ENCODE results near the gene PPCDC.

Gene PPCDC

DNA sequence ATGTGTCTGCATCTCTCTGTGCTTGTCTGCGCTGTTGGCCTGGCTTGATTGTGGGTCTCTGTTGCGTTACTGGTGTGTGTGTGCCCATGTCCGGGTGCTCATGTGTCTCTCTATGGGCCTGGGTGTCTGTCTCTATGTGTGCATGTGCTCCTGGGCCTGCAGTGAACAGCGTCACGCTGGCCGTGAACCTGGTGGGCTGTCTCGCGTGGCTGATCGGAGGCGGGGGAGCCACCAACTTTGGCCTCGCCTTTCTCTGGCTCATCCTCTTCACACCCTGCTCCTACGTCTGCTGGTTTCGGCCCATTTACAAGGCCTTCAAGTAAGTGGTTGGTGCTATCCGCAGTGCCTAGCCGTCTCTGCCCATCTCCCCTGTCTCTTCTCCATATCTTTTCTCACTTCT is 7.0 kb upstream of the PPCDC start:
- DNase-seq, result no peak

DNA sequence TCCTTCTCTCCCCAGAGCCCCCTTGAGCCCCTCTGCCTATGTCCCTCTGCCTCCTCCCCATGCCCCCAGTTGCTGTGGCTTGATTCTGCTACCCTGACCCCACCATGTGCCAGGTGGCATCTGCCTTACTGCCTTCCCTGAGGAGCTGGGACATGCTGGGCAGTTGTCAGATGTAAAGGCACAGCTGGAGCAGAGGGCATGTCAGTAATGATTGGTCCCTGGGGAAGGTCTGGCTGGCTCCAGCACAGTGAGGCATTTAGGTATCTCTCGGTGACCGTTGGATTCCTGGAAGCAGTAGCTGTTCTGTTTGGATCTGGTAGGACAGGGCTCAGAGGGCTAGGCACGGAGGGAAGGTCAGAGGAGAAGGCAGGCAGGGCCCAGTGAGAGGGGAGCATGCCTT is 3.5 kb upstream of the PPCDC start:
- no peak for DNase-seq

DNA sequence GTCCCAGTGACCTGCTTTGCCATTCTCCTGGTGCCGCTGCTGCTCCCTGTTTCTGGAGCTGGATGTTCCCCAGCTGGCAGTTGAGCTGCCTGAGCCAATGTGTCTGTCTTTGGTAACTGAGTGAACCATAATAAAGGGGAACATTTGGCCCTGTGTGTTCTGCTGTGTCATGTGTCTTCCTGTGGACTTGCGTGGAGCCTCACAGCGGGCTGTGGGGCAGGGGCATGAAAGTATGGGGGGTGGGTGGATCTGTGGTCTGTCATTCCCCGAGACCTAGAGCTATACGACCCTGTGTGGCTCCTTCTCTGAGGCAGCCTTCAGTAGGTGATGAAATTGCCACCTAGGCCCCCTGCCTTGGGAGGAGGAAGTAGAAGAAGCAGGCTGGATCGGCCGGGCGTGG is 2.0 kb upstream of the PPCDC start:
- DNase-seq, result no peak

DNA sequence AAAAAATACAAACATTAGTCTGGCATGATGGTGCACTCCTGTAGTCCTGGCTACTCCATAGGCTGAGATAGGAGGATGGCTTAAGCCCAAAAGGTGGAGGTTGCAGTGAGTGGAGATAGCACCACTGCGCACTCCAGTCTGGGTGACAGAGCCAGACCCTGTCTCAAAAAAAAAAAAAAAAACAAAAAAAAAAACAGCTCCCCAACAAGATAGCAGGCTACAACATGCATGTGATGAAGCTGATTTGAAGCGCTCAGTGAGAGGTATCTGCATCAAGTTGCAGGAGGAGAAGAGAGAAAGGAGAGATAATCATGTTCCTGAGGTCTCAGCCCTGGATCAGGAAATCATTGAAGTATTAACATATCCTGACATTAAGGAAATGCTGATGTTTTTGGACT is 608 bp upstream of the PPCDC start:
- DNase-seq, result no peak

- no peak for DNase-seq
Measured at GRCh38 chr15:75023872-75024636, 664 bp downstream of the PPCDC start.

- DNase-seq, result no peak
Measured at GRCh38 chr15:75025107-75025506, 1.7 kb downstream of the PPCDC start.

DNA sequence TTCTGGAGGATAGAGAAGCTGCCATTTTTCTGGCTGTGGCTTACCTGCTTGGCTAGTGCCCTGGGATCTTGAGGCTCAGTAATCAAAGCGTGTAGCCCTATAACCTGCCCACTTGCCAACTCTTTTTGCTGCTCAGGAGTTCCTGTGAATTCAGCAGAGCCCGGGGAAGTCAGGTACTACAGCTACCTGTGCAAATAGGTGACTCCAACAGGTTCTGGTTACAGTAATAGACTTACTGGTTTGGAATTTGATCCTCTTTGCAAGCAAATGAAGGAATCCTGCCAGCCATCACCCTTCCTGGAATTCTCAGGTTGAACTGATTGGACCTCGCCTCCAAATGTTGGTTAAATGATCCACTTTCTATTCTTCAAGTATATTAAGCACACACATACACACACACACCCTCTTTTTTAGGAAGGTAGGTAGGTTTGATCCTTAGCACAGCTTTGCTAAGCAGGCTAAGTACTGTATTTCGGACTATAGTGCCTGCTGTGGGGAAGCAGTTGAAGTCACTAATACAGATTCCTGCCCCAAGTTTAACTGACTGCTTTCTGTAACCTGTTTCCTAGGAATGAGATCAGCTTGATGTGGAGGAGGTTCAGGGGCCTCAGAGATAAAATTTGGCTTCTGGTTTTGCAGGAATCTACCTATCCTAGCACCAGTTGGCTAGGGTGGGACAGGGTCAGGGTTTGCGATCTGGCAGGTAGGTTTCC is 2.3 kb downstream of the PPCDC start:
- no peak for DNase-seq

DNA sequence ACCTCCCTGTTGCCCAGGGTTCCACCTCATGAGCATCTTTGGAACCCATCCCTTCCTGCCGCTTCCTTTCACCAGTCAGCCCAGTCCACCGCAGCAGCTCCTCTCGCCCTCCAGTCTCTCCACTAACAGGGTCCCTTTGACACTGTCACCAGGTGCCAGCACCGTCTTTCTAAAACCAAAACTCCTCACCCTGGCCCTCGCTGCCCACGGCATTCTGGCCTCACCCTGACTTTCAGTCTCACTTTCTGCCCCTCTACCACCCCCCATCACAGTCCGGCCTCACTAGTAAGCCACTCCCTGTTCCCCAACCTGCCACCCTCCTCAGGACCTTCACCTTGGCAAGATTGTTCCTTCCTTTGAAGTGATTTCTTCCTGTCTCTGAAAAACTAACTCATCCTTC is 4.2 kb downstream of the PPCDC start:
- DNase-seq, result no peak

DNA sequence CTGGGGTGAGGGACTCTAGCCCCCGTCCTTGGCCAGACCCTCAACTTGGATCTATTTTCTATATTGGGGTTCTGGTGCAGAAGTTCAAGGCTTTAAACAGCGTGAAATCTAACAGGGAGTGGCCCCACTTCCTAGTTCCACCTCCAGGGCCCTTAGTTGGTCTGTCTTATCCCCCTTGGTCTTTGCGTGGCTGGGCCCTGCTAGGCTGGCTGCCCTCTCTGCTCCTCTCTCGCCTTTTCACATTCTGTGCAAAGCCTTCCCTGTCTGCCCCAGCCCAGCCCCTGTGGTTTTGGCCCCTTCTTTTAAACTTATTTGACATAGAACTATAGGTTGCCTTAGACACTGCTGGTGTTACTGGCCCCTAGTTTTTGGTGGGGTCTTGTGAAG is 5.6 kb downstream of the PPCDC start:
- no peak for DNase-seq

- DNase-seq, result peak; percentile 76
Measured at GRCh38 chr15:75029378-75030022, 6.1 kb downstream of the PPCDC start.

DNA sequence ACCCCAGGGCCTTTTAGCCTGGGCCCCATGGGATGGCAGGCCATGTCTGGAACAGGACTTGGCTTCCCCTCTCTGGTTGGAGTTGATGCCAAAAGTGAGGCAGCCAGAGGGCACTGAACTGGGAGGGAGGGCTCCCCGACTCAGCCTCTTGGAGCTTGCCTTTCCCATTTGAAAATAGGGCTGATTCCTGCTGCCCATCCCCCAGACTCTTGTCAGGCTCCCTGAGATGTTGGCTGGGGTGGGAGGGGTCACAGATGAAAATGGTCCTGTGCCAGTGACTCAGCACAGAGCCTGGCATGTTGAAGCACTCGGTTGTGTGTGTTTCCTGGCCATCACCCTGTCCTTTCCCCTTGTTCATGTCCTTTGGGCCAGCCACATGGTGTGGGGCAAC is 6.6 kb downstream of the PPCDC start:
- no peak for DNase-seq

- DNase-seq, result no peak
Measured at GRCh38 chr15:75030424-75030823, 7.0 kb downstream of the PPCDC start.

DNA sequence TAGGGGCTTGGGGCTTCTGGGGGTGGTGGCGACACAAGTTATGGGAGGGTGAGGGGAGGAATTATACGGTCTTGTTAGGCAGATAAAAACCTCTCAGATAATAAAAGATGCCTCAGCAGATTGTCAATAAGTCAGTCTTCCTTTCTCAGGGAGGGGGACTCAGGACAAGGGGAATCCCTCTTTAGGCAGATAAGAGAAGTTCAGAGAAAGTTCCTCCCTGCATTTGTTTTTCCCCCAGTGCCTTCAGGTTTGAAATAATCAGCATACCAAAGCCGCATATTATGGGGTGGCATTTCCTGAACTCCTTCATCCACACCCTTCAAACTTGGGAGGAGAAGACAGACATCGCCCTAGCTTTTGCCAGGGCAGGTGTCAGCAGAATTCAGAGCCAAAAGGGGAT is 8.5 kb downstream of the PPCDC start:
- DNase-seq, result no peak

GRCh38 chr15:75032395-75032794 is 9.0 kb downstream of the PPCDC start:
- DNase-seq, result no peak

DNA sequence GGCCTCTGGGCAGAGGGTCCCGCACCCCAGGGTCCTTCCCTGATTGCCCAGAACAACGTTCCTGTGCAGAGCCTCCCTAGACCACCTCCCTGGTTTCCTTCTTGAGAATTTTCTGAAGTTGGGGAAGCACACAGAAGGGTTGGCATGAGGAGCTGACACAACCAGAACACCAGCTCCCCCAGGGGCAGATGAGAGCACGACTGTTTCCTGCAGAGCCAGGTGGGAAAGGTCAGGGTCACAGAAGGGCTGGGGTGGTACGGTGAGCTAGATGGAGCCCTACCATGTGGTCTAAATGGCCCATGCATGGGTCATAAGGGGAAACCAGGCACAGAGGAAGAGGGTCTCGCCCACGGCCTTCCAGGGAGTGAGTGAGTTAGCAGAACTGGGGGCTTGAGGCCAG is 10.4 kb downstream of the PPCDC start:
- no peak for DNase-seq

DNA sequence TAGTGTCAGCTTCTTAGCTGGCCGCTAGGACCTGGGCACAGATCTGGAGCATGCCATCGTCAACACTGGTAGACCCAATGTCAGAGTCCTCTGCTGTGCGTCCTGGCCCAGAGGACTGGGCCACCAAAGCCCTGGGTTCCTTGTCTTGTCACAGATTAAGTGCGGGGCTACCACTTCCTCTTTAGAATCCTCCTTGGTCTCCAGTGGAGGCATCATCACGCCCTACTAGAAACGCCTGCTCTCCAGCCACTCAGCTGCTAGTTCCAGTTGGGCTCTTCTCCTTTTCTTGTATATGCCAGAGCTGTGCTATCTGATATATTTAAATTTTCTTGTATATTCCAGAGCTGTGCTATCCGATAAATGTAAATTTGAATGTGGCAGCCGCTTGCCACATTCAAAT is 11.2 kb downstream of the PPCDC start:
- no peak for DNase-seq

DNA sequence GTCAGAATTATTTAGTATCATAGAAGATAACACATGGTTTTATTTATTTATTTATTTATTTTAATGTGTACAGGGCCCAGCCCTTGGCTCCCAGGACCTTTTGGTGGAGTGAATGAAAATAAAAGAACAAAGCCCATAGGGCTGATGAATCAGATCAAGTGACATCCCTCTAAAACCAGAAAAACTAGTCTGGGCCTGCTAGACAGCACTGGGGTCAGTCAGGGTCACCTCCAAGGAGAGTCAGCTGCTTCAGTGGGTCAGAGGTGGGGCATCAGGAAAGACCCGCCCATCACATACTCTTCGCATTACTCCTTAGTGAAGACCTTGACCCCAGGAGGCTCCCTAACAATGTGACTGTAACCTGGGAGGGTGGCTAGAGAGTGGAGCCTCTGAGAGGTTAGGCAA is 12.8 kb downstream of the PPCDC start:
- no peak for DNase-seq

DNA sequence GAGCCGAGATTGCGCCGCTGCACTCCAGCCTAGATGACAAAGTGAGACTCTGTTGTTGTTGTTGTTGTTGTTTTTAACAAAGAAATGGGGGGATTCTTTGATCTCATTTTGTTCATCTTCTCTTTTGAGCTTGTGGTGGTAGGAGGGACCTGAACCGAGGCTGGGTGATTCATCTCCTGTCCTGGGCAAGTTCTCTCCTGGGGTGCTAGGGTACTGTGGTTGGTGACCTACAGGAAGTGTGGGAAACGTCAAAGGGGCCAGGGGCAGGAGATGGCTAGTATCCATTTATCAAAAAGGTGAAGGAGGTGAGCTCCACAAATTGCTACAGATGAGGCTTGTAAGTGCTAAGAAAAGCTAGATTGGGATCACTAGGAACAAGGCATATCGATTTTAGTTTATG is 14.3 kb downstream of the PPCDC start:
- no peak for DNase-seq

DNA sequence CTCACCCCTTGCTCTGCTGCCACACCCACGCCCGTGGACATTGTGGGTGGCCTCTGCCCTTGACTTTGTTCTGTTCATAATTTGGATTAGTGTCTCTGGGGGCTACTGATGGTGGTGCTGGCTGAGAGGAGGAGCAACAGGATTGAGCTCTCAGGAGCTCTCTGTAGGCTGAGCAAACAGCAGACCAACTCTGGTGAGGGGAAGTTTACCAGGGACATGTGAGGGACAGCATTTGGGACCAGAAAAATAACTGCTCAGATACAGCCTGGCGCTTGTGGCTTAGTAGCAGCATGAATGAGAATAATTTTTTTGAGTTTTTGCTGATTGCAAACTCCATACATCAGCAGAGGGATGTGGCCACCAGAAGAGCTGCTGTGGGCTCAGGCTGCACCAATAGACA is 14.8 kb downstream of the PPCDC start:
- DNase-seq, result no peak

GRCh38 chr15:75042730-75043508 is 19.5 kb downstream of the PPCDC start:
- no peak for DNase-seq

DNA sequence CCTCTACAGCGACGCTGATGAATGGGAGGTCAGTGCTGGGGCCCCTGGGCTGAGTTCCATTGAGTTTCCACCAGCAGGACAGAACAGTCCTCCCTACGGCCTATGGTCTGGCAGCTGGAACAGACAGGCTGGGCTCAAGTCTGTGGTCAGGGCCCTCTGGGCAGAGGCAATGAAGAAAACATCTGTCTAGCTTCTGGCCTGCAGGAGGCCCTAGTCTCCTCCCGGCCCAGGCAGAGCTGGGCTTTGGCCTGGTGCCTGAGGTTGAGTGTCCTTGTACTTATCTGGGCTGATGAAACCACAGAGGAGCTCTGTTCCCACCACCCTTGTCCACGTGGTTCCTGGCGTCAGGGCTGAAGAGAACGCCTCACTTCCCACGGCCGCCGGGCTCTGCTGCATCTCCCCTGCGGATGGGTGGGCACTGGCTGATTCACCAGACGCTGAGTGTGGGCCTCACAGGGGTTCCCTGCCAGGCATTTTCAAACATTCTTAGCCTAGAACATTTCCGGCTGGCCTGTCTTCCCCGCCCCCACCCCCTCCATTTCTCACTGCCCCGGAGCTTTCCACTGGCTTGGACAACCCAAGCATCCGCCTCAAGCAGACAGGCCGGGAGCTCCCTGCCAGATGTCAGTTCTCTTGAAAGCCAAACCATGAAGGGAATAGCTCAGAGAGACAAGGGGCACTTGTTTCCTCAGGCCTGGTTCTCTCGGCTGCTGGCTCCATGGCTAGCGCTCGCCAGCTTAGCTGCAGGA is 20.3 kb downstream of the PPCDC start:
- DNase-seq, result no peak

DNA sequence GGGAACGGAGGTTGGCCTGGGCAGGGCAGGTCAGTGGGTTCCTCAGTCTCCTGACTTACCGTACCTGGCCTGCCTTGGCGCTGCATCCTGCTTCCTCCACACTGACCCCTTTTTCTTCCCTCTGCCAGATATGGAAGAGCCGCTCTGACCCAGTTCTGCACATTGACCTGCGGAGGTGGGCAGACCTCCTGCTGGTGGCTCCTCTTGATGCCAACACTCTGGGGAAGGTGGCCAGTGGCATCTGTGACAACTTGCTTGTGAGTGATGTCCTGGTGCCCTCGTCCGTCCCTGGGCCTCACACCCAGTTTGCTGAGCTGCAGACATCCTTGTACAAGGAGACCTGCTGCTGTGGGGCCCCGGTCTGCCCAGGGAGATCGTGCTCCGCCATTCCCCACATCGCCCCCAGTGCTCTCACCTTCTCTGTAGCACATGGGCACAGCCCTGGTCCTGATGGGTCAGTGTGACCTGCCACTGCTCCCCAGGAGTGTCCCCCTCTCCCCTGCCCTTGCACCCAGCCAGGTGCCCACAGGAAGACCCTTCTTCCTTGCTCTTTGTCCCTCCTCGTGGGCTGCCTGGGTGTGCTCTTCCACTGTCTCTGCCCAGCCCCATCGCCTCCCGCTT is 21.0 kb downstream of the PPCDC start:
- DNase-seq, result no peak
